Omental fat pad (tissue), 4 donors: ENCODE data around the gene UCK1. TPM values are rescaled to one million over a fixed set of nuclear protein-coding genes. Genes with fewer than 3 reads are reported as not detected.

Source experiments
- ATAC-seq: fragments of 150-250 bp; one replicate; pipeline ENCODE4 v1.9.1; 2016; ENCODE audit warnings: mild to moderate bottlenecking, moderate library complexity; ENCODE audit not compliant: low FRiP score
- DNase-seq: peaks from one replicate; pipeline ENCODE4 v3.0.0-alpha.2; 2019; ENCODE audit warnings: low spot score
- total RNA-seq, 4 donors: library from RNA; depleted of rRNA; stranded (reverse); fragments of >200 nt; gene quantifications; one replicate each; pipeline ENCODE4 v1.1.0, GENCODE V29; 2016
- TF ChIP-seq, protein P1 (sequence below), 3 donors: fragments of 450-650 bp; IDR thresholded peaks; one replicate each; pipeline ENCODE4 v1.5.1; 2016 to 2017; ENCODE audit warnings: antibody characterized with exemption in 3 of 3, mild to moderate bottlenecking in 3 of 3, moderate library complexity in 2 of 3

The UCK1 gene
- total RNA-seq, 4 donors from 2014 or later = 25.0 to 38.5 (median 32.7) TPM

DNA sequence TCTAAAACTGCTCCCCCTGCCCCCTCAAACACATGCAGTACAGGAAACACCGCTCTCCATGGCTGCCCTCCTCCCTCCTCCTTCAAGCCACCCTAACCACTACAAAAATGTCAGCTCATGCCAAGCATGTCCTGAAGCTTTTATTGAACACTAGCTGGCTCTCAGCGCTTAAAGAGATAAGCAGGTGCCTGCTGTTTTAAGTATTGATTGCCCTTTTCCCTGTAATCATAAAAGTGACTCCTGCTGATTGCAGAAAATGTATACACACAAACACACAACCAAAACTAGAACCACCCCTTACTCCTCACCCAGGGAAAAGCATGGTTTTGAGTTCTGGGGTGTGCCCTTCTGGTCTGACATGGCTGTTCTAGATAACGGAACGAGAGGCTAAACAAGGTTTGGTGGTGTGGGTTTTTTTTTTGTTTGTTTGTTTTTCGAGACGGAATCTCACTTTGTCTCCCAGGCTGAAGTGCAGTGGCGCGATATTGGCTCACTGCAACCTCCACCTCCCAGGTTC lies 3.7 kb upstream of the UCK1 start:
- TF ChIP-seq, protein P1, sequence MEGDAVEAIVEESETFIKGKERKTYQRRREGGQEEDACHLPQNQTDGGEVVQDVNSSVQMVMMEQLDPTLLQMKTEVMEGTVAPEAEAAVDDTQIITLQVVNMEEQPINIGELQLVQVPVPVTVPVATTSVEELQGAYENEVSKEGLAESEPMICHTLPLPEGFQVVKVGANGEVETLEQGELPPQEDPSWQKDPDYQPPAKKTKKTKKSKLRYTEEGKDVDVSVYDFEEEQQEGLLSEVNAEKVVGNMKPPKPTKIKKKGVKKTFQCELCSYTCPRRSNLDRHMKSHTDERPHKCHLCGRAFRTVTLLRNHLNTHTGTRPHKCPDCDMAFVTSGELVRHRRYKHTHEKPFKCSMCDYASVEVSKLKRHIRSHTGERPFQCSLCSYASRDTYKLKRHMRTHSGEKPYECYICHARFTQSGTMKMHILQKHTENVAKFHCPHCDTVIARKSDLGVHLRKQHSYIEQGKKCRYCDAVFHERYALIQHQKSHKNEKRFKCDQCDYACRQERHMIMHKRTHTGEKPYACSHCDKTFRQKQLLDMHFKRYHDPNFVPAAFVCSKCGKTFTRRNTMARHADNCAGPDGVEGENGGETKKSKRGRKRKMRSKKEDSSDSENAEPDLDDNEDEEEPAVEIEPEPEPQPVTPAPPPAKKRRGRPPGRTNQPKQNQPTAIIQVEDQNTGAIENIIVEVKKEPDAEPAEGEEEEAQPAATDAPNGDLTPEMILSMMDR (IDR thresholded peaks at IDR 0.05) = no peak
- no peak for DNase-seq
- no peak for ATAC-seq

GRCh38 chr9:131530546-131530919 lies 530 bp downstream of the UCK1 start:
- DNase-seq = no peak
- ATAC-seq = peak; percentile 50
- TF ChIP-seq, protein P1 (IDR thresholded peaks at IDR 0.05) = no peak

DNA sequence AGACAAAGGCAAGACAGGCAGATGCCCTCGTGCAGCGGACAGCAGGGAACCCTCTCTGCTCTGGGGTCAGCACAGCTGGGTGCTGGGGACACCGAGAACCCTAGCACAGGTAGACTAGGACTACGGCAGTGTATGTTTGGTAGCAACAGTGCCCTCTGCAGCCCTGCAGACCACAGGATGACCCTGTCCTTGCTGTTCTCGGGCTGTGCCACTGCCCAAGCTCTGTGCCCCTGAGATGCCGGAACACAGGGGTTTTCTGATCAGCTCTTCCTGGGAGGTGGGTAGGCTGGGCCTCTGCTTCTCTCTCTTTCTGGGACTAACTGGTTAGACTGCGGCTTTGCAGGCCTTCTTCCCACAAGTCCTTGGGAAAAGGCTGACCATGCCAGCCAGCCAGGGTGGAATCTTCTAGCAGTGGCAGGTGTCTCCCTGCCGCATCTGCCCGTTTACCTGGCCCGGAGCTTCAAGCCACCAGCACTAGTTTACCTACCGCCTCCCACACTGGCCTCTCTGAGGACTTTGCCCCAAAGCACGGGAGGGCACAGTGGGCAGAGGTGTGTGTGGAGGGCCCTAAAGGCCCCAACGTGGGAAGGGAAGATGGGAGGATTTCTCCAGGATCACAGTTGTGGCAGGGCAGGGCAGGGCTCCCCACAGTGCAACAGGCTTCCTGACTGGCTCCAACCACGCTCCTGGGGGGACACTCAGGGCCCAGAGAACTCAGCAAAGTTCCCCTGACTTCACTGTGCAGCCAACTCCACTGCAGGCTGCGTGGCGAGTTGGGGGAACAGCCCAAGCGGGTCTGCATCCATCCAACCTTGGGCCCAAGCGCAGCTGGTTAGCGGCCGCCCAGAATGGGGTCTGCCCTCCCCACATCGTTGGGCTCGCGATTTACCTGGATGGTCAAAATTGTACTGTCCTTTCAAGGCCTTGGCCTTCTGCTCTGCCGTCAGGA lies 1.2 kb downstream of the UCK1 start:
- ATAC-seq = no peak
- TF ChIP-seq, protein P1 (IDR thresholded peaks at IDR 0.05) = no peak
- no peak for DNase-seq

GRCh38 chr9:131528886-131529505 lies 2.1 kb downstream of the UCK1 start:
- DNase-seq = no peak
- TF ChIP-seq, protein P1 (IDR thresholded peaks at IDR 0.05) = no peak
- no peak for ATAC-seq

GRCh38 chr9:131528186-131528585 lies 2.9 kb downstream of the UCK1 start:
- ATAC-seq (no peak), DNase-seq (no peak)
- TF ChIP-seq, protein P1 (IDR thresholded peaks at IDR 0.05) = no peak

DNA sequence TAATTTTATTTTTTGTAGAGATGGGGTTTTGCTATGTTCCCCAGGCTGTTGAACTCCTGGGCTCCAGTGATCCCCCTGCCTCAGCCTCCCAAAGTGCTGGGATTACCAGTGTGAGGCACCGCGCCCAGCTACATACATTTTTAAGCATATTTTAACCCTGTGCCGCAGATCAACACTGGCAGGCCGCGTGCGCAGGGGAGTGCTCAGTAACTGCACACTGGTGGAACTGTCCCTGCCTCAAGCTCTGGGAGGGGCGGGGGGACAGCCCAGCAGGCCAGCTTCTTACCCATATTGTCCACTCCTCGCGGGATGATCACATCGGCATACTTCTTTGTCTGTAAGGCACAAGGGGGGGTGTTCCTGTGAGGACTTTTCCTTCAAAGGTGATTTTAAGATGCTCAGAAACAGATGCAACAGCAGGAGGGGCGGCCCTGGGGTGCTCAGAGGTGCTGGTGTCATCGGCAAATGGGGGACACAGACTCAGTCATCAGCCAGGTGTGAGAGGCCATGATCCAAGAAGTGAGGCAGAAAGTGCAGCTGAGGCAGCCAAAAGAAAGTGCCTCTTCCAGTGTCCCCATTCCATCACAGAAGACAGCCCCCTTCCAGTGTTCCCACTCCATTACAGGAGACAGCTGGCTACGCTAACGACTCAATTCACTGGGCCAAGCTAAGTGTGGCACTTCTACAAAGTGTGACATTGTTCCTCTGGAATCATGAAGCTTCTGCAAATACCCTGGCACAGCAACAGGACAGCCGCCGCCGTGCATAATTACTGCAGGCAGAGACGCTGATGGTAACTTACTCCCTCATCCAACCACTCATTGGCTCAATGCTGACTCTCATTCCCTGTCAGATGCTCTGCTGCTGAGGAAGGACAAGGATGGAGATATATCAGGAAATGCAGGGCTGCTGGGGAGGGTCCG lies 5.2 kb downstream of the UCK1 start:
- DNase-seq = no peak
- TF ChIP-seq, protein P1 (IDR thresholded peaks at IDR 0.05) = no peak
- no peak for ATAC-seq
